HCT116 (cell line): ENCODE measurements around the gene GTF2H4. TPM values are rescaled to one million over a fixed set of nuclear protein-coding genes. Genes with fewer than 3 reads are reported as not detected.

Source experiments
- ATAC-seq: fragments of 200-7000 bp; cut with Tn5 transposase; 2 replicates; pipeline ENCODE4 v1.9.1; 2020; ENCODE audit warnings: mild to moderate bottlenecking, moderate library complexity
- BruUV-seq: library from RNA; stranded (reverse); fragments of 400-500 nt; replicated peaks from 2 replicates; lab custom pipeline; 2021; lab: Mats Ljungman, UMichigan
- CTCF ChIA-PET: fragments of 300-600 bp; sonication (Branson Sonifier 250); formaldehyde crosslinking; loops from one replicate; lab custom pipeline; 2021; ENCODE audit warnings: antibody characterized with exemption; lab: Charles Lee
- POLR2A ChIA-PET: fragments of 300-600, 350-600 bp; sonication (Branson Sonifier 250); formaldehyde crosslinking; loops from one replicate; lab custom pipeline; 2021; ENCODE audit warnings: antibody characterized with exemption; lab: Charles Lee
- RAD21 ChIA-PET, 2 experiments: fragments of 300-600 bp; sonication (Branson Sonifier 250); formaldehyde crosslinking; loops; one replicate each; lab custom pipeline; 2023; ENCODE audit warnings: low total read pairs in 2 of 2; ENCODE audit not compliant: uncharacterized antibody in 2 of 2, unreplicated experiment in 2 of 2, low non-redundant PET in 1 of 2; lab: Charles Lee
- DNase-seq: peaks from one replicate; pipeline ENCODE4 v3.0.0-alpha.2; 2010; ENCODE audit warnings: low read depth, low spot score
- H2AFZ ChIP-seq: fragments of 200-600 bp; shearing (Covaris generic), sonication (generic); 2 replicates; pipeline ENCODE4 v1.6.1; 2017; ENCODE audit warnings: low read depth, mixed run types, mixed read lengths, antibody characterized with exemption, low read length; ENCODE audit not compliant: poor library complexity, severe bottlenecking
- H3K27ac ChIP-seq: 2 replicates; pipeline ENCODE4 v1.5.1; 2012; ENCODE audit warnings: low read depth, low read length
- H3K27me3 ChIP-seq: fragments of 200-600 bp; sonication (generic); 2 replicates; pipeline ENCODE4 v1.6.1; 2016; ENCODE audit warnings: mixed run types, low read length, mixed read lengths; ENCODE audit not compliant: insufficient read depth
- H3K36me3 ChIP-seq, 2 experiments: fragments of 200-500 bp in 1 of 2; fragments of 200-600 bp in 1 of 2; sonication (Bioruptor generic) in 1 of 2; sonication (generic) in 1 of 2; 2 replicates each; pipeline versions ENCODE4 v1.5.1 to v1.6.1; 2014 to 2016; ENCODE audit warnings: low read length in 2 of 2, inconsistent platforms in 1 of 2, mixed read lengths in 1 of 2, mixed run types in 1 of 2; ENCODE audit not compliant: insufficient read depth in 2 of 2, control insufficient read depth in 1 of 2
- H3K4me1 ChIP-seq, 2 experiments: fragments of 200-600 bp in 1 of 2; sonication (generic) in 1 of 2; 2 replicates each; pipeline versions ENCODE4 v1.5.1 to v1.6.1; 2012 to 2017; ENCODE audit warnings: low read length in 2 of 2, inconsistent platforms in 1 of 2, mild to moderate bottlenecking in 1 of 2, mixed read lengths in 1 of 2, mixed run types in 1 of 2, moderate library complexity in 1 of 2; ENCODE audit not compliant: insufficient read depth in 2 of 2, control insufficient read depth in 1 of 2
- H3K4me2 ChIP-seq: fragments of 200-600 bp; sonication (generic); 2 replicates; pipeline ENCODE4 v1.6.1; 2017; ENCODE audit warnings: mixed run types, low read length, mixed read lengths
- H3K4me3 ChIP-seq, 2 experiments: fragments of 200-600 bp in 1 of 2; sonication (generic) in 1 of 2; replicated peaks in 1 of 2; 2 replicates each; pipeline ENCODE4 v1.5.1; 2011 to 2016; ENCODE audit warnings: low read length in 2 of 2, control low read depth in 1 of 2, low read depth in 1 of 2, mild to moderate bottlenecking in 1 of 2, mixed read lengths in 1 of 2, mixed run types in 1 of 2
- H3K79me2 ChIP-seq: fragments of 200-600 bp; sonication (generic); 2 replicates; pipeline ENCODE4 v1.6.1; 2017; ENCODE audit warnings: mild to moderate bottlenecking, mixed run types, low read length, moderate library complexity, mixed read lengths; ENCODE audit not compliant: insufficient read depth
- H3K9ac ChIP-seq: fragments of 200-600 bp; sonication (generic); 2 replicates; pipeline ENCODE4 v1.6.1; 2016; ENCODE audit warnings: low read length, mixed read lengths
- H3K9me2 ChIP-seq: fragments of 200-600 bp; sonication (generic), shearing (Covaris generic); 2 replicates; pipeline ENCODE4 v1.6.1; 2017; ENCODE audit warnings: mixed run types, mild to moderate bottlenecking, moderate library complexity; ENCODE audit not compliant: insufficient read depth
- H3K9me3 ChIP-seq, 2 experiments: fragments of 200-500 bp in 1 of 2; fragments of 200-600 bp in 1 of 2; sonication (Bioruptor generic) in 1 of 2; sonication (generic) in 1 of 2; 2 replicates each; pipeline ENCODE4 v1.6.1; 2014 to 2017; ENCODE audit warnings: low read length in 2 of 2, mixed read lengths in 2 of 2, inconsistent platforms in 1 of 2, low read depth in 1 of 2, mild to moderate bottlenecking in 1 of 2, mixed run types in 1 of 2, moderate library complexity in 1 of 2; ENCODE audit not compliant: control insufficient read depth in 1 of 2, insufficient read depth in 1 of 2
- H4K20me1 ChIP-seq: fragments of 200-600 bp; sonication (generic), shearing (Covaris generic); 2 replicates; pipeline ENCODE4 v1.6.1; 2017; ENCODE audit warnings: mixed run types, mild to moderate bottlenecking, moderate library complexity; ENCODE audit not compliant: insufficient read depth
- CBX3 ChIP-seq: IDR thresholded peaks from 2 replicates; pipeline ENCODE4 v1.6.1; 2012; ENCODE audit warnings: low read depth
- EGR1 ChIP-seq: IDR thresholded peaks from 2 replicates; pipeline ENCODE4 v1.6.1; 2012; ENCODE audit warnings: low read depth
- ELF1 ChIP-seq: IDR thresholded peaks from 2 replicates; pipeline ENCODE4 v1.6.1; 2012; ENCODE audit warnings: low read depth, borderline replicate concordance
- EZH2phosphoT487 ChIP-seq: fragments of 200-600 bp; IDR thresholded peaks from 2 replicates; pipeline ENCODE4 v1.6.1; 2018; ENCODE audit warnings: antibody characterized with exemption, borderline replicate concordance
- JUND ChIP-seq: IDR thresholded peaks from 2 replicates; pipeline ENCODE4 v1.6.1; 2012
- SIN3A ChIP-seq: IDR thresholded peaks from 2 replicates; pipeline ENCODE4 v1.6.1; 2012; ENCODE audit warnings: low read depth
- SP1 ChIP-seq: IDR thresholded peaks from 2 replicates; pipeline ENCODE4 v1.6.1; 2012; ENCODE audit warnings: low read depth
- intact Hi-C: fragments of 100-400 bp; cut with micrococcal nuclease; formaldehyde crosslinking; loops from 2 replicates; pipeline ENCODE4 v1.10.0; 2022
- total RNA-seq: library from RNA; stranded (reverse); gene quantifications from one replicate; pipeline ENCODE4 v1.2.1, GENCODE V29; 2021; ENCODE audit not compliant: unreplicated experiment
- TF ChIP-seq, protein P1 (sequence below): IDR thresholded peaks from 2 replicates; pipeline ENCODE4 v1.6.1; 2012; ENCODE audit warnings: low read depth
- TF ChIP-seq, protein P2 (sequence below): IDR thresholded peaks from 2 replicates; pipeline ENCODE4 v1.6.1; 2012
- TF ChIP-seq, protein P3 (sequence below): IDR thresholded peaks from 2 replicates; pipeline ENCODE4 v1.6.1; 2012

GTF2H4 gene
- total RNA-seq, 1 experiment from 2014 or later, result 59.7 TPM

DNA sequence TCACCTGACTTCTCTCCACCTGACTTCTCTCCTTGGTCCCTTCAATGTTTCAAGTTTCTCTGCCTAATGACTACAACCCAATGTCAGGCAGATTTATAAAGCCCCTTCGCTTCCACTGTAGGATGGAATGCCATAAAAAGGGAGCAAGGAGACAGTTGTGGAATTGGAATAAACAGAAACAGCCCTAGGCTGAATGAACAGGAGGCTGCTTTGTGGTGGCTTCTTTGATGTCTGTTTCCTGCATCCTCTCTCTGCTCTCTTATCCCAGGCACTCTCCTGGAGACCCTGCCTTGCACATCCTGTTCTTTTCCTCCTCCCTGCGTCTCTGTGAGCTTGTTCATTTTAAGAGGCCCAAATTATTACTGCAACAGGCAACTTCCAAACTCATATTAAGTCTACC is 49.7 kb downstream of the GTF2H4 start:
- DNase-seq, result no peak
- Histone ChIP-seq H3K79me2 (no peaks in the 10 kb centered on the region), H3K27me3 (no peaks in the 10 kb centered on the region), H4K20me1 (no peaks in the 10 kb centered on the region), H3K9ac (no peak overlapping the region), H3K36me3 (no peaks in the 10 kb centered on the region), H2AFZ (no peak overlapping the region), H3K27ac (no peak overlapping the region), H3K9me2 (no peaks in the 10 kb centered on the region), H3K4me1 (no peaks in the 10 kb centered on the region; a peak in 1 of 4 replicates), H3K4me3 (no peak overlapping the region), H3K9me3 (no peaks in the 10 kb centered on the region), H3K4me2 (no peak overlapping the region)
- CTCF ChIA-PET, result interaction anchor here (1.6 kb wide), 1 partner anchor 15 kb away, joined by 4 read pairs; no protein-coding TSS in a partner anchor
- intact Hi-C loops, result no loop called here
- RAD21 ChIA-PET, result no interaction called here
- POLR2A ChIA-PET, result no interaction called here
- no TSS peak for BruUV-seq
- ATAC-seq, result no peak
- no peak for TF ChIP-seq SP1
- TF ChIP-seq CBX3, result no peak
- no peak for TF ChIP-seq JUND
- TF ChIP-seq, protein P1, sequence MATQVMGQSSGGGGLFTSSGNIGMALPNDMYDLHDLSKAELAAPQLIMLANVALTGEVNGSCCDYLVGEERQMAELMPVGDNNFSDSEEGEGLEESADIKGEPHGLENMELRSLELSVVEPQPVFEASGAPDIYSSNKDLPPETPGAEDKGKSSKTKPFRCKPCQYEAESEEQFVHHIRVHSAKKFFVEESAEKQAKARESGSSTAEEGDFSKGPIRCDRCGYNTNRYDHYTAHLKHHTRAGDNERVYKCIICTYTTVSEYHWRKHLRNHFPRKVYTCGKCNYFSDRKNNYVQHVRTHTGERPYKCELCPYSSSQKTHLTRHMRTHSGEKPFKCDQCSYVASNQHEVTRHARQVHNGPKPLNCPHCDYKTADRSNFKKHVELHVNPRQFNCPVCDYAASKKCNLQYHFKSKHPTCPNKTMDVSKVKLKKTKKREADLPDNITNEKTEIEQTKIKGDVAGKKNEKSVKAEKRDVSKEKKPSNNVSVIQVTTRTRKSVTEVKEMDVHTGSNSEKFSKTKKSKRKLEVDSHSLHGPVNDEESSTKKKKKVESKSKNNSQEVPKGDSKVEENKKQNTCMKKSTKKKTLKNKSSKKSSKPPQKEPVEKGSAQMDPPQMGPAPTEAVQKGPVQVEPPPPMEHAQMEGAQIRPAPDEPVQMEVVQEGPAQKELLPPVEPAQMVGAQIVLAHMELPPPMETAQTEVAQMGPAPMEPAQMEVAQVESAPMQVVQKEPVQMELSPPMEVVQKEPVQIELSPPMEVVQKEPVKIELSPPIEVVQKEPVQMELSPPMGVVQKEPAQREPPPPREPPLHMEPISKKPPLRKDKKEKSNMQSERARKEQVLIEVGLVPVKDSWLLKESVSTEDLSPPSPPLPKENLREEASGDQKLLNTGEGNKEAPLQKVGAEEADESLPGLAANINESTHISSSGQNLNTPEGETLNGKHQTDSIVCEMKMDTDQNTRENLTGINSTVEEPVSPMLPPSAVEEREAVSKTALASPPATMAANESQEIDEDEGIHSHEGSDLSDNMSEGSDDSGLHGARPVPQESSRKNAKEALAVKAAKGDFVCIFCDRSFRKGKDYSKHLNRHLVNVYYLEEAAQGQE, result no peak
- TF ChIP-seq ELF1, result no peak
- TF ChIP-seq EZH2phosphoT487, result no peak
- TF ChIP-seq EGR1, result no peak
- TF ChIP-seq, protein P2, sequence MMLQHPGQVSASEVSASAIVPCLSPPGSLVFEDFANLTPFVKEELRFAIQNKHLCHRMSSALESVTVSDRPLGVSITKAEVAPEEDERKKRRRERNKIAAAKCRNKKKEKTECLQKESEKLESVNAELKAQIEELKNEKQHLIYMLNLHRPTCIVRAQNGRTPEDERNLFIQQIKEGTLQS, result no peak
- TF ChIP-seq, protein P3, sequence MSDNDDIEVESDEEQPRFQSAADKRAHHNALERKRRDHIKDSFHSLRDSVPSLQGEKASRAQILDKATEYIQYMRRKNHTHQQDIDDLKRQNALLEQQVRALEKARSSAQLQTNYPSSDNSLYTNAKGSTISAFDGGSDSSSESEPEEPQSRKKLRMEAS, result no peak
- TF ChIP-seq SIN3A, result no peak
